HG02610 (cell line): ENCODE data around the gene PRL.

Experiments
- ATAC-seq: cut with Tn5 transposase; IDR thresholded peaks from one replicate; pipeline ENCODE4 v1.9.1; 2021; ENCODE audit warnings: mild to moderate bottlenecking, moderate library complexity; ENCODE audit not compliant: unreplicated experiment

PRL gene

GRCh38 chr6:22296067-22296466, 769 bp downstream of the PRL start:
- ATAC-seq: no peak

GRCh38 chr6:22295145-22295544, 1.7 kb downstream of the PRL start:
- ATAC-seq: no peak

GRCh38 chr6:22294301-22294700, 2.5 kb downstream of the PRL start:
- no peak for ATAC-seq

GRCh38 chr6:22290045-22290444, 6.8 kb downstream of the PRL start:
- no peak for ATAC-seq

GRCh38 chr6:22288721-22289120, 8.1 kb downstream of the PRL start:
- ATAC-seq: no peak

- ATAC-seq: no peak
Observed at GRCh38 chr6:22284666-22285065, 12.2 kb downstream of the PRL start.

GRCh38 chr6:22281341-22282085, 15.3 kb downstream of the PRL start:
- ATAC-seq: no peak

GRCh38 chr6:22279427-22279826, 17.4 kb downstream of the PRL start:
- ATAC-seq: no peak

- peak; percentile 88 for ATAC-seq
Observed at GRCh38 chr6:22271081-22271480, 25.8 kb downstream of the PRL start.

GRCh38 chr6:22263748-22264147, 33.1 kb downstream of the PRL start:
- ATAC-seq: no peak

GRCh38 chr6:22254886-22255285, 42.0 kb downstream of the PRL start:
- no peak for ATAC-seq

GRCh38 chr6:22253955-22254655, 42.7 kb downstream of the PRL start:
- ATAC-seq: no peak

- ATAC-seq: no peak
Observed at GRCh38 chr6:22251348-22251747, 45.5 kb downstream of the PRL start.

- ATAC-seq: no peak
Observed at GRCh38 chr6:22250486-22250885, 46.4 kb downstream of the PRL start.

- ATAC-seq: no peak
Observed at GRCh38 chr6:22249711-22250350, 47.0 kb downstream of the PRL start.

- no peak for ATAC-seq
Observed at GRCh38 chr6:22248513-22249308, 48.1 kb downstream of the PRL start.

- ATAC-seq: no peak
Observed at GRCh38 chr6:22247916-22248482, 48.8 kb downstream of the PRL start.

- no peak for ATAC-seq
Observed at GRCh38 chr6:22240025-22240424, 56.8 kb downstream of the PRL start.

- ATAC-seq: no peak
Observed at GRCh38 chr6:22239261-22239921, 57.4 kb downstream of the PRL start.

GRCh38 chr6:22238861-22239260, 58.0 kb downstream of the PRL start:
- no peak for ATAC-seq
